Fibroblast of lung (primary cell): ENCODE measurements around the gene GPX1. TPM values are rescaled to one million over a fixed set of nuclear protein-coding genes. Genes with fewer than 3 reads are reported as not detected.

Experiments
- DNase-seq, 2 donors: peaks; one replicate each; pipeline versions ENCODE4 v3.0.0 to v3.0.0-alpha.2; 2010; ENCODE audit warnings: low read depth in 2 of 2
- H2AFZ ChIP-seq: 2 replicates; pipeline ENCODE4 v1.5.1; 2012; ENCODE audit warnings: low read length, control low read depth, inconsistent platforms
- H3K27ac ChIP-seq: 2 replicates; pipeline ENCODE4 v1.5.1; 2011; ENCODE audit warnings: low read length, control low read depth; ENCODE audit not compliant: insufficient read depth
- H3K27me3 ChIP-seq: 2 replicates; pipeline ENCODE4 v1.5.1; 2011; ENCODE audit warnings: mild to moderate bottlenecking, low read length; ENCODE audit not compliant: control insufficient read depth, insufficient read depth
- H3K36me3 ChIP-seq: 2 replicates; pipeline ENCODE4 v1.5.1; 2011; ENCODE audit warnings: low read length; ENCODE audit not compliant: control insufficient read depth, insufficient read depth
- H3K4me1 ChIP-seq: 2 replicates; pipeline ENCODE4 v1.5.1; 2011; ENCODE audit warnings: low read length; ENCODE audit not compliant: control insufficient read depth, insufficient read depth; ENCODE audit errors: extremely low read depth
- H3K4me2 ChIP-seq: 2 replicates; pipeline ENCODE4 v1.5.1; 2011; ENCODE audit warnings: low read length, control low read depth; ENCODE audit not compliant: insufficient read depth; ENCODE audit errors: extremely low read depth
- H3K4me3 ChIP-seq, 4 experiments: fragments of 200-600 bp in 1 of 4; sonication (generic) in 1 of 4; replicated peaks in 1 of 4; 2 replicates each; pipeline ENCODE4 v1.5.1; 2011 to 2016; ENCODE audit warnings: low read length in 4 of 4, low read depth in 3 of 4, mild to moderate bottlenecking in 3 of 4, control low read depth in 2 of 4, inconsistent platforms in 1 of 4, mixed read lengths in 1 of 4; ENCODE audit not compliant: insufficient read depth in 1 of 4; ENCODE audit errors: control extremely low read depth in 1 of 4
- H3K79me2 ChIP-seq: 2 replicates; pipeline ENCODE4 v1.5.1; 2012; ENCODE audit warnings: mild to moderate bottlenecking, low read length, inconsistent platforms; ENCODE audit not compliant: control insufficient read depth, insufficient read depth
- H3K9ac ChIP-seq: 2 replicates; pipeline ENCODE4 v1.5.1; 2011; ENCODE audit warnings: mild to moderate bottlenecking, low read length, control low read depth; ENCODE audit not compliant: insufficient read depth
- H3K9me3 ChIP-seq: 2 replicates; pipeline ENCODE4 v1.5.1; 2012; ENCODE audit warnings: low read depth, low read length; ENCODE audit not compliant: control insufficient read depth, insufficient read depth
- H4K20me1 ChIP-seq: 2 replicates; pipeline ENCODE4 v1.5.1; 2011; ENCODE audit warnings: low read length; ENCODE audit not compliant: control insufficient read depth, insufficient read depth; ENCODE audit errors: extremely low read depth
- EZH2 ChIP-seq: IDR thresholded peaks from 2 replicates; pipeline ENCODE4 v1.5.1; 2012; ENCODE audit warnings: low read length, control low read depth, mild to moderate bottlenecking; ENCODE audit errors: missing control alignments
- polyA plus RNA-seq, 2 donors: library from polyadenylated mRNA; depleted of rRNA in 1 of 2; stranded (reverse) in 1 of 2; unstranded in 1 of 2; fragments of >200 nt; gene quantifications; 2 replicates each; pipeline ENCODE4 v1.2.1, GENCODE V29; 2011 to 2012; ENCODE audit warnings: missing spikeins in 1 of 2
- total RNA-seq: library from RNA; depleted of rRNA; stranded (reverse); fragments of >200 nt; gene quantifications from 2 replicates; pipeline ENCODE4 v1.2.1, GENCODE V29; 2014
- TF ChIP-seq, protein P1 (sequence below), 2 donors: IDR thresholded peaks in 1 of 2; conservative IDR thresholded peaks in 1 of 2; 1 replicate in 1 of 2; 2 replicates in 1 of 2; pipeline ENCODE4 v1.5.1; 2011 to 2012; ENCODE audit warnings: low read length in 2 of 2, control low read depth in 1 of 2, inconsistent platforms in 1 of 2, low read depth in 1 of 2, mild to moderate bottlenecking in 1 of 2

The GPX1 gene
- total and polyA plus RNA-seq, 2 donors (not counting 1 experiment from before 2014, with no cell fraction given) = 227 to 456 TPM

DNA sequence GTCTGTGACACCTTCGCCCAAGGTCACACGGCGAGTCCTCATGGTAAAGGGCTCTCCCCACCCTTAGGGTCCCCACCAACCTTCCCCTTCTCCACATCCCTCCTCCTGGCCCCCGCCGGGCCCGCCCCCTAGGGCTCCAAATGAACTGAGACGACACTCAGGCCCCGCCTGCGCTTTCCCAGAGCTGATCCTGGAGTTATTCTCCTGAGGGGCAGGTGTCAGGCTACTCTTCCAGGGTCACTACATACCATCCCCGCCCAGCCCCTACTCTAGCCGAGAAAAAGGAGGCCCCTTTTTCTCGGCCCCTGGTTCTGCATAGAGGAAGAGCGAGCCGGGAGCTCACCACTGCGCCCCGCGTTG, 18.6 kb downstream of the GPX1 start:
- DNase-seq = no peak
- Histone ChIP-seq H3K79me2 (peaks cover 33% of the 10 kb centered on the region), H2AFZ (peak overlapping the region; percentile 72), H3K9me3 (no peaks in the 10 kb centered on the region), H3K4me1 (peaks cover 8% of the 10 kb centered on the region), H3K4me2 (peak overlapping the region; percentile 94), H3K36me3 (peaks cover 5% of the 10 kb centered on the region), H3K27ac (peak overlapping the region; percentile 92), H3K27me3 (no peaks in the 10 kb centered on the region), H4K20me1 (no peaks in the 10 kb centered on the region), H3K9ac (peak overlapping the region; percentile 77), H3K4me3 (peak overlapping the region; percentile 85 to 93 (median 87))
- no peak for TF ChIP-seq EZH2

DNA sequence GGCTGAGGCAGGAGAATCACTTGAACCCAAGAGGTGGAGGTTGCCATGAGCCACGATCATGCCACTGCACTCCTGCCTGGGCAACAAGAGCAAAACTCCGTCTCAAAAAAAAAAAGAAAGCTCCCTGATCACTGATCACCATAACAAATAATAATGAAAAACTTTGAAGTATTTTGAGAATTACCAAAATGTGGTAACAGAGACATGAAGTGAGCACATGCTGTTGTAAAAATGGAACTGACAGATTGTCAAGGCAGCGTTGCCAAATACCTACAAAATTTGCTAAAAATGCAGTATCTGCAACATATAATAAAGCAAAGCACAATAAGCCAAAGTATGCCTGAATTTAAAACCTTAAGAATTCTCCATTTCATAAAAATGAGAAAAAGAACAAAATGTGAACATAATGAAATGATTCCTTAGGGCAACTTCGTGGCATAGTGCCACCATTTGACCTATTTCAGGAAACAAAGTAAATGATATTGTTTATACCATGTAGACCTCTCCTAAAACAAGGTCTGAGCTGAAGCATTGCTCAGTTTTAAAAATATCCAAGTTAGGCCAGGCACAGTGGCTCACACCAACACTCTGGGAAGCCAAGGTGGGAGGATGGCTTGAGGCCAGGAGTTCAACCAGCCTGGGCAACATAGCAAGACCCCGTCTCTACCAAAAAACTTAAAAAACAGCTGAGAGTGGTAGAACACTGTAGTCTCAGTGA, 24.1 kb downstream of the GPX1 start:
- Histone ChIP-seq H3K27ac (no peak overlapping the region), H3K9ac (no peak overlapping the region), H3K4me1 (no peaks in the 10 kb centered on the region), H3K9me3 (no peaks in the 10 kb centered on the region), H2AFZ (no peak overlapping the region), H3K4me2 (no peak overlapping the region), H3K79me2 (peaks cover 20% of the 10 kb centered on the region), H3K27me3 (no peaks in the 10 kb centered on the region), H3K36me3 (peaks cover 13% of the 10 kb centered on the region), H3K4me3 (no peak overlapping the region), H4K20me1 (no peaks in the 10 kb centered on the region)
- no peak for DNase-seq
- TF ChIP-seq, protein P1, sequence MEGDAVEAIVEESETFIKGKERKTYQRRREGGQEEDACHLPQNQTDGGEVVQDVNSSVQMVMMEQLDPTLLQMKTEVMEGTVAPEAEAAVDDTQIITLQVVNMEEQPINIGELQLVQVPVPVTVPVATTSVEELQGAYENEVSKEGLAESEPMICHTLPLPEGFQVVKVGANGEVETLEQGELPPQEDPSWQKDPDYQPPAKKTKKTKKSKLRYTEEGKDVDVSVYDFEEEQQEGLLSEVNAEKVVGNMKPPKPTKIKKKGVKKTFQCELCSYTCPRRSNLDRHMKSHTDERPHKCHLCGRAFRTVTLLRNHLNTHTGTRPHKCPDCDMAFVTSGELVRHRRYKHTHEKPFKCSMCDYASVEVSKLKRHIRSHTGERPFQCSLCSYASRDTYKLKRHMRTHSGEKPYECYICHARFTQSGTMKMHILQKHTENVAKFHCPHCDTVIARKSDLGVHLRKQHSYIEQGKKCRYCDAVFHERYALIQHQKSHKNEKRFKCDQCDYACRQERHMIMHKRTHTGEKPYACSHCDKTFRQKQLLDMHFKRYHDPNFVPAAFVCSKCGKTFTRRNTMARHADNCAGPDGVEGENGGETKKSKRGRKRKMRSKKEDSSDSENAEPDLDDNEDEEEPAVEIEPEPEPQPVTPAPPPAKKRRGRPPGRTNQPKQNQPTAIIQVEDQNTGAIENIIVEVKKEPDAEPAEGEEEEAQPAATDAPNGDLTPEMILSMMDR (conservative IDR thresholded peaks at IDR 0.05 in 1 of 2, IDR thresholded peaks at IDR 0.05 in 1 of 2; ENCODE audit: low read depth in 1 of 2, low read length in 2 of 2) = no peak
- no peak for TF ChIP-seq EZH2

DNA sequence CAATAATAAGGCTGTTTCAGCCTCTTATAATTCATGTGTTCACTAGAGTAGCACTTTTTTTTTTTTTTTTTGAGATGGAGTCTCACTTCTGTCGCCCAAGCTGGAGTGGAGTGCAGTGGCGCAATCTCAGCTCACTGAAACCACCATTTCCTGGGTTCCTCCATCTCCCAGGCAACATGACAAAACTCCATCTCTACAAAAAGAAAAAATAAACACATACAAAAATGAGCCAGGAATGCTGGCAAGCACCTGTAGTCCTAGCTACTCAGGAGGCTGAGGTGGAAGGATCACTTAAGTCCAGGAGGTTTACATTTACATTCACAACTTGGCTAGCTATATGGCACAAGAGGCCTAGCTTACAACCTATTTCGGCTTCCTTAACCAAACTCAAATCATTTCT, 25.1 kb downstream of the GPX1 start:
- Histone ChIP-seq H3K27ac (no peak overlapping the region), H2AFZ (no peak overlapping the region), H3K9ac (no peak overlapping the region), H3K27me3 (no peaks in the 10 kb centered on the region), H3K9me3 (no peaks in the 10 kb centered on the region), H3K4me1 (no peaks in the 10 kb centered on the region), H3K4me2 (no peak overlapping the region), H3K36me3 (peaks cover 13% of the 10 kb centered on the region), H4K20me1 (no peaks in the 10 kb centered on the region), H3K79me2 (peaks cover 12% of the 10 kb centered on the region), H3K4me3 (no peak overlapping the region)
- no peak for DNase-seq
- TF ChIP-seq, protein P1 (conservative IDR thresholded peaks at IDR 0.05 in 1 of 2, IDR thresholded peaks at IDR 0.05 in 1 of 2; ENCODE audit: low read depth in 1 of 2, low read length in 2 of 2) = no peak
- TF ChIP-seq EZH2 = no peak
